Liver (tissue), 9 donors: ENCODE measurements around the gene CDH23. TPM values are rescaled to one million over a fixed set of nuclear protein-coding genes. Genes with fewer than 3 reads are reported as not detected.

Experiments
- DNase-seq: peaks from one replicate; pipeline ENCODE4 v3.0.0-alpha.2; 2017; ENCODE audit warnings: low spot score
- H3K27ac ChIP-seq, 2 donors: one replicate each; pipeline ENCODE4 v1.7.0; 2013; ENCODE audit warnings: inconsistent platforms in 2 of 2, low read length in 2 of 2, control low read depth in 1 of 2, low read depth in 1 of 2, mild to moderate bottlenecking in 1 of 2
- H3K27me3 ChIP-seq, 4 donors: one replicate each; pipeline versions ENCODE4 v1.6.1 to v1.7.0; 2013; ENCODE audit warnings: low read length in 3 of 4, inconsistent platforms in 1 of 4, mild to moderate bottlenecking in 1 of 4, moderate library complexity in 1 of 4; ENCODE audit not compliant: control insufficient read depth in 4 of 4, insufficient read depth in 4 of 4
- H3K36me3 ChIP-seq, 4 donors: one replicate each; pipeline versions ENCODE4 v1.6.1 to v1.7.0; 2013; ENCODE audit warnings: low read length in 3 of 4, mild to moderate bottlenecking in 3 of 4, low read depth in 1 of 4, moderate library complexity in 1 of 4; ENCODE audit not compliant: control insufficient read depth in 4 of 4, insufficient read depth in 3 of 4
- H3K4me1 ChIP-seq, 4 donors: one replicate each; pipeline versions ENCODE4 v1.6.1 to v1.7.0; 2013; ENCODE audit warnings: low read length in 3 of 4, mild to moderate bottlenecking in 3 of 4, moderate library complexity in 1 of 4; ENCODE audit not compliant: control insufficient read depth in 4 of 4, insufficient read depth in 4 of 4
- H3K4me3 ChIP-seq, 3 donors: one replicate each; pipeline versions ENCODE4 v1.6.1 to v1.7.0; 2013; ENCODE audit warnings: low read length in 3 of 3, control low read depth in 1 of 3, low read depth in 1 of 3, mild to moderate bottlenecking in 1 of 3
- H3K9ac ChIP-seq, 2 donors: one replicate each; pipeline ENCODE4 v1.7.0; 2013; ENCODE audit warnings: low read length in 2 of 2, mild to moderate bottlenecking in 2 of 2, moderate library complexity in 2 of 2, control low read depth in 1 of 2, low read depth in 1 of 2
- H3K9me3 ChIP-seq, 4 donors: one replicate each; pipeline versions ENCODE4 v1.6.1 to v1.7.0; 2013; ENCODE audit warnings: low read length in 3 of 4; ENCODE audit not compliant: control insufficient read depth in 4 of 4
- ATF3 ChIP-seq: IDR thresholded peaks from 2 replicates; pipeline ENCODE4 v1.6.1; 2016; ENCODE audit warnings: antibody characterized with exemption
- CTCF ChIP-seq: fragments of 150-350 bp; IDR thresholded peaks from 2 replicates; pipeline ENCODE4 v1.5.1; 2017; ENCODE audit warnings: improper control_type of control experiment, low read depth, low read length; ENCODE audit not compliant: missing input control
- EGR1 ChIP-seq, 2 donors: IDR thresholded peaks; 2 replicates each; pipeline ENCODE4 v1.6.1; 2016 to 2018; ENCODE audit warnings: antibody characterized with exemption in 2 of 2, low read depth in 2 of 2
- FOXA1 ChIP-seq: IDR thresholded peaks from 2 replicates; pipeline ENCODE4 v1.6.1; 2016; ENCODE audit warnings: antibody characterized with exemption
- FOXA2 ChIP-seq: IDR thresholded peaks from 2 replicates; pipeline ENCODE4 v1.6.1; 2016; ENCODE audit warnings: antibody characterized with exemption
- GABPA ChIP-seq, 2 donors: IDR thresholded peaks in 1 of 2; conservative IDR thresholded peaks in 1 of 2; 2 replicates each; pipeline ENCODE4 v1.6.1; 2016; ENCODE audit warnings: antibody characterized with exemption in 2 of 2, mild to moderate bottlenecking in 1 of 2, moderate library complexity in 1 of 2
- HNF4A ChIP-seq, 2 donors: conservative IDR thresholded peaks; 2 replicates each; pipeline ENCODE4 v1.6.1; 2016; ENCODE audit warnings: antibody characterized with exemption in 2 of 2, mild to moderate bottlenecking in 2 of 2
- HNF4G ChIP-seq: IDR thresholded peaks from 2 replicates; pipeline ENCODE4 v1.6.1; 2016; ENCODE audit warnings: antibody characterized with exemption
- JUND ChIP-seq, 2 donors: IDR thresholded peaks; 2 replicates each; pipeline ENCODE4 v1.6.1; 2016; ENCODE audit warnings: antibody characterized with exemption in 2 of 2
- MAX ChIP-seq: IDR thresholded peaks from 2 replicates; pipeline ENCODE4 v1.6.1; 2016; ENCODE audit warnings: antibody characterized with exemption
- NR2F2 ChIP-seq: IDR thresholded peaks from 2 replicates; pipeline ENCODE4 v1.6.1; 2016; ENCODE audit warnings: antibody characterized with exemption
- RAD21 ChIP-seq, 2 donors: IDR thresholded peaks; 2 replicates each; pipeline ENCODE4 v1.6.1; 2016; ENCODE audit warnings: antibody characterized with exemption in 2 of 2, mild to moderate bottlenecking in 2 of 2
- RXRA ChIP-seq, 2 donors: IDR thresholded peaks; 2 replicates each; pipeline ENCODE4 v1.6.1; 2017 to 2018; ENCODE audit warnings: antibody characterized with exemption in 2 of 2, mild to moderate bottlenecking in 1 of 2
- SP1 ChIP-seq: IDR thresholded peaks from 2 replicates; pipeline ENCODE4 v1.6.1; 2018; ENCODE audit warnings: antibody characterized with exemption, mild to moderate bottlenecking
- TAF1 ChIP-seq: conservative IDR thresholded peaks from 2 replicates; pipeline ENCODE4 v1.6.1; 2016; ENCODE audit warnings: antibody characterized with exemption, mild to moderate bottlenecking
- YY1 ChIP-seq: IDR thresholded peaks from 2 replicates; pipeline ENCODE4 v1.6.1; 2016; ENCODE audit warnings: antibody characterized with exemption, mild to moderate bottlenecking
- ZBTB33 ChIP-seq: IDR thresholded peaks from 2 replicates; pipeline ENCODE4 v1.6.1; 2016; ENCODE audit warnings: antibody characterized with exemption
- WGBS: extraction: QIAGEN DNeasy Blood & Tissue Kit; methylation state at CpG from one replicate; pipeline ENCODE4 v1.1.7; 2013; 5-methylcytosine and 5-hydroxymethylcytosine counted together
- polyA plus RNA-seq, 2 donors: library from polyadenylated mRNA; stranded (reverse) in 1 of 2; unstranded in 1 of 2; fragments of 200-250 nt in 1 of 2; fragments of >200 nt in 1 of 2; fragmentation: Nextera tagmentation in 1 of 2; extraction: Ambion mirVana in 1 of 2; gene quantifications; one replicate each; pipeline versions ENCODE4 v1.2.1 to v1.2.3, GENCODE V29; 2013 to 2015
- total RNA-seq, 2 donors: library from RNA; depleted of rRNA; stranded (reverse); fragments of >200 nt; gene quantifications; one replicate each; pipeline ENCODE4 v1.2.3, GENCODE V29; 2014
- TF ChIP-seq, protein P1 (sequence below): IDR thresholded peaks from 2 replicates; pipeline ENCODE4 v1.6.1; 2016; ENCODE audit warnings: antibody characterized with exemption, mild to moderate bottlenecking
- donor health status: healthy.
- donor health status: healthy.
- donor health status: healthy.
- donor health status: healthy.
- donor health status: healthy.

CDH23 gene
- total and polyA plus RNA-seq, 4 donors, result 1.5 to 4.7 (median 3.4) TPM

GRCh38 chr10:71777213-71777985 lies 380.7 kb downstream of the CDH23 start:
- Histone ChIP-seq H3K27ac (no peak overlapping the region), H3K4me3 (no peak overlapping the region), H3K27me3 (no peaks in the 10 kb centered on the region), H3K4me1 (peaks cover 0 to 11% (median 3%) of the 10 kb centered on the region in 4 donors), H3K36me3 (no peaks in the 10 kb centered on the region), H3K9ac (no peak overlapping the region), H3K9me3 (no peaks in the 10 kb centered on the region)
- 97% methylated on average over 17 of the region's 17 CpGs for WGBS
- DNase-seq, result no peak
- TF ChIP-seq, protein P1, sequence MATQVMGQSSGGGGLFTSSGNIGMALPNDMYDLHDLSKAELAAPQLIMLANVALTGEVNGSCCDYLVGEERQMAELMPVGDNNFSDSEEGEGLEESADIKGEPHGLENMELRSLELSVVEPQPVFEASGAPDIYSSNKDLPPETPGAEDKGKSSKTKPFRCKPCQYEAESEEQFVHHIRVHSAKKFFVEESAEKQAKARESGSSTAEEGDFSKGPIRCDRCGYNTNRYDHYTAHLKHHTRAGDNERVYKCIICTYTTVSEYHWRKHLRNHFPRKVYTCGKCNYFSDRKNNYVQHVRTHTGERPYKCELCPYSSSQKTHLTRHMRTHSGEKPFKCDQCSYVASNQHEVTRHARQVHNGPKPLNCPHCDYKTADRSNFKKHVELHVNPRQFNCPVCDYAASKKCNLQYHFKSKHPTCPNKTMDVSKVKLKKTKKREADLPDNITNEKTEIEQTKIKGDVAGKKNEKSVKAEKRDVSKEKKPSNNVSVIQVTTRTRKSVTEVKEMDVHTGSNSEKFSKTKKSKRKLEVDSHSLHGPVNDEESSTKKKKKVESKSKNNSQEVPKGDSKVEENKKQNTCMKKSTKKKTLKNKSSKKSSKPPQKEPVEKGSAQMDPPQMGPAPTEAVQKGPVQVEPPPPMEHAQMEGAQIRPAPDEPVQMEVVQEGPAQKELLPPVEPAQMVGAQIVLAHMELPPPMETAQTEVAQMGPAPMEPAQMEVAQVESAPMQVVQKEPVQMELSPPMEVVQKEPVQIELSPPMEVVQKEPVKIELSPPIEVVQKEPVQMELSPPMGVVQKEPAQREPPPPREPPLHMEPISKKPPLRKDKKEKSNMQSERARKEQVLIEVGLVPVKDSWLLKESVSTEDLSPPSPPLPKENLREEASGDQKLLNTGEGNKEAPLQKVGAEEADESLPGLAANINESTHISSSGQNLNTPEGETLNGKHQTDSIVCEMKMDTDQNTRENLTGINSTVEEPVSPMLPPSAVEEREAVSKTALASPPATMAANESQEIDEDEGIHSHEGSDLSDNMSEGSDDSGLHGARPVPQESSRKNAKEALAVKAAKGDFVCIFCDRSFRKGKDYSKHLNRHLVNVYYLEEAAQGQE, result no peak
- TF ChIP-seq FOXA2, result no peak
- no peak for TF ChIP-seq FOXA1
- no peak for TF ChIP-seq HNF4A (conservative IDR thresholded peaks at IDR 0.05)
- TF ChIP-seq MAX, result no peak
- TF ChIP-seq JUND (IDR thresholded peaks at IDR 0.05), result no peak
- TF ChIP-seq SP1, result no peak
- no peak for TF ChIP-seq RAD21 (IDR thresholded peaks at IDR 0.05)
- no peak for TF ChIP-seq HNF4G
- TF ChIP-seq TAF1, result no peak
- no peak for TF ChIP-seq RXRA (IDR thresholded peaks at IDR 0.05)
- TF ChIP-seq EGR1 (IDR thresholded peaks at IDR 0.05; ENCODE audit: low read depth in 2 of 2), result no peak
- TF ChIP-seq ATF3, result no peak
- no peak for TF ChIP-seq NR2F2
- no peak for TF ChIP-seq YY1
- no peak for TF ChIP-seq CTCF
- TF ChIP-seq ZBTB33, result no peak
- TF ChIP-seq GABPA (IDR thresholded peaks at IDR 0.05 in 1 of 2, conservative IDR thresholded peaks at IDR 0.05 in 1 of 2), result no peak
